ENCODE measurements around the gene MOB4.
"Not testable (repeated sequence)": the region's sequence is repeated elsewhere in the genome, so short reads cannot be mapped to it uniquely, and the experiment has no call there.

The MOB4 gene

GRCh38 chr2:197514754-197515153, 1.1 kb upstream of the MOB4 start:
- DNase-seq = peak in 3 of 4 experiments; percentile 15 to 44 (median 40)

DNA sequence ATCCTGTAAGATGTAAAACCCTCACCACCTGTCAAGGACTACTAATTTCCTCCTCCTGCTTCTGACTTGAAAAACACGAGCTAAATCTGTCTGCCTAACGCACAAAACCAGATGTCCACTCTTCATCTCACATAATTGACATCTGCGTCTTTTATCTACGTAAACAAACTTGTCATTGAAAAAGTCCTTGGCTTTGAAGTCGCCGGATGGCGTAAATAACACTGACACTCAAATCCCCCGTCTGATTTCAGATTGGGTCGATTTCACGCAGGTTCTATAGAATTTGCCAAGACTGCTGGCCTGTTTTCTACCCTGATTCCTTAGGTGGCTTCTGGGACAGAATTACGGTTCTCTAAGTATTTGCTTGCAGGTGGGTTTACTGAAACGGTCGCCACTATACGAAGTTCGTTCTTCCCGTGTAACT, 539 bp upstream of the MOB4 start:
- DNase-seq = peak in 1 of 4 experiments; percentile 32

DNA sequence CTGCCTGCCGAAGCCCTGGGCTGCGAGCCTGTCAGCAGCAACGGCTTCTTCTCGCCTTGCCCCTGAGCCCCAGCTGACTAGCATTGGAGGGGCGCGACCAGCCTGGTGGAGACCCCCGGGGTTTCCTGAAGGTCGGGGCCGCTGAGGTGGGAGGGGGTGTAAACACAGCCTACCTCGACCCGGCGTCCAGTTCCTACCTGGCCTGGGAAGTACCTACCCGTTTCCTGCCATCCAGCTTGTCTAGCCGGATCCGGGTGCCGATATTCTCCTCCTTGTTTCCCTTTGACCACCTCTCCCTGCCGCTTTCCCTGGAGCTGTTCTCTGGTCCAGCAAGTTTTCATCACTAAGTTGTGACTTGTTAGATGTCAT, 511 bp downstream of the MOB4 start:
- peak; percentile 8 to 38 (median 24) for DNase-seq

DNA sequence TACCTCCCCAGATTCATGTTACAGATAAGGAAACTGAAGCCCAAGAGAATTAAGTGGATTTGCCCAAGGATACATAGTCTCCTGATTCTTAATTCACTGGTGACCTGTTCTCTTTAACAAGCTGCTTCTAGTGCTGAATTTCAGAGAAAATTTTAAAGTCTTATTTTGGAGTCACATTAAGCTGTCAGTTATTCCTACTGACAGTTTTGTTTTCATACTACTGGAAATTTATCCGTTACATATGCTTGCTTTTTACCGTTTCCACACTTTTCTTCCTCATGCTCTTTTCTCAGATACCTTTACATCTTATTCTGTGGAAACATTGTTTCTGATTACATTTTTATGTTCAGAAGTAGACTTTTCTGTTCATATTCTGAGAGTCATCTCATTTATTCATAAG, 1.3 kb downstream of the MOB4 start:
- no peak for DNase-seq

- no peak for DNase-seq
These were observed 22.5 kb downstream of the MOB4 start for GRCh38 chr2:197538412-197538811.

DNA sequence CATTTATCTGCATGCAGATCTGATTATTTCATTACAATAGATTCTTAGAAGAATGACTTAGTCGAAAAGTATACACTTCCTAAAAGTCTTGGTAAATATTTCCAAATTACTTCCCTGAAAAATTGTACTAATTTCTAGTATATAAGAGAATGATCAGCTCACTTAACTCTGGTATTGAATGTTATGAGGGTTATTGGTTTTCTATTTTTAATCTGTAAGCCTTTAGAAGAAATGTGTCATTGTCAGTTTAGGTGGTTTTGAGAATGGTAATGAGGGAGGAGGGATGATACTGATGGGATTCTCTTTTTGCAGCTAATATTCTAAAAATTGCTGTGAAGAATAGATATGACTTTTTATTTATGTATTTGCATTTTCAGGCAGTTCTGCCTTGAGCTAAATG, 23.9 kb downstream of the MOB4 start:
- DNase-seq = no peak

DNA sequence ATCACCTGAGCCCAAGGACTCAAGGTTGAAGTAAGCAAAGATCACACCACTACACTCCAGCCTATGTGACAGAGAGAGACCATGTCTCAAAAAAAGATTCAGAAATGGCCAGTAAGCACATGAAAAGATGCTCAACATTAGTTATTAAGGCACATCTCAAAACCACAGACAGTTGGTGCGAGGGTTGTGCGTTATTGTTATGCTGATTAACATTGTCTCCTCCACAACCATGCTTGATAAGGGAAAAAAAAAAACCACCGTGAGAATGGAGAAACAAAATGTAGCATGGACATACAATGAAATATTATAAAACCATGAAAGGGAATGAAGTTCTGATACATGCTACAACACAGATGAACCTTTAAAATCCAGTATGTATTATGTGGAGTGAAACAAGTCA, 27.3 kb downstream of the MOB4 start:
- DNase-seq = no peak

DNA sequence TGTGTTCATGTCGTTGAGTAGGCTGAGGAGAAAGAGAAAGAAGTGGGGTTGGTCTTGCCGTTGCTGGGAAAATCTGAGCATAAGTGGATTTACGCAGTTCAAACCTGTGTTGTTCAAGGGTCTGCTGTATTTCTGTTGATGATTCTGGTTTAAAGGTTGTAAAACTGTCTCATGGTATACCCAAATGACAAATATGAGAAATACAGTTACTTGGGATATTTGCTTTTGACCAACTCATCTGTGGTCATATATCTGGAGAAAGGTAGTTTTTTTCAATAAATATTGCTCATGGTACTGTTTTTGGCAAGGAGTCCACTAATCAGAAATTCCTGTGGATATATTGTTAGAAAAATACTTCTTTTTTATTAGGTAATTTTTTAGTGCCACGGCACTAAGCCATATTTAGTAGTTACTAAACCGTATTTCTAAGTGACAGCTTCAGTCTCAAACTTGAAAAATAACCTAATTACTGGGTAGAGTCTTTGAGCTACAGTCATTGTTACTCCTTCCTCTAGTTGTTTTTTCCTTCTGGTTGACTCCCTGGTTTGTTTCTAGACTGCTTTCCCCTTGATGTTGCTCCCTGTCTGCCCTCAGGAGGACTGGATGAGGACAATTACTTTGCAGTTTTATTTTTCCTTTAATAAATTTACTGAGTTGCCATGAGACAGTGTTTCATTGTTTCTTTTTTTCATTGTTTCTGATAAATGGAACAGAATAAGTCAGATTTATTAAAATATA, 31.5 kb downstream of the MOB4 start:
- DNase-seq = no peak

GRCh38 chr2:197548582-197548981, 32.7 kb downstream of the MOB4 start:
- no peak for DNase-seq

DNA sequence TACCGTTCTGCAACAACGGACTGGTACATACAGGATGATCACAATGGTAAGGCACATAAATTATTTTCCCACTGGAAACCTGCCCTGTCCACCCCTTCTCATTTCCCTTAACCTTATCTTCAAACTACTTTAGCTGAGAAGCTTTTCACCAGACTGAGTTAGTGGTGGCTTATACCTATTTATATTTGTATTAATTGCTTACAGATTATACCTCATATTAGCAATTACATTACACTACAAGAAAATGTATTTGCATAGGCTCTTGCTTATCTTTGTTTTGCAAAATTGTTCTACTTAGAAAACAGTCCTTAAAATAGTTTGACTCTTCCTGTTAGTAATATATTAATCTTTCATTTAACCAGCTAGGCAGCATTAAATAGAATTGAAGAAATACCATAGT, 35.4 kb downstream of the MOB4 start:
- not testable (repeated sequence) for DNase-seq

DNA sequence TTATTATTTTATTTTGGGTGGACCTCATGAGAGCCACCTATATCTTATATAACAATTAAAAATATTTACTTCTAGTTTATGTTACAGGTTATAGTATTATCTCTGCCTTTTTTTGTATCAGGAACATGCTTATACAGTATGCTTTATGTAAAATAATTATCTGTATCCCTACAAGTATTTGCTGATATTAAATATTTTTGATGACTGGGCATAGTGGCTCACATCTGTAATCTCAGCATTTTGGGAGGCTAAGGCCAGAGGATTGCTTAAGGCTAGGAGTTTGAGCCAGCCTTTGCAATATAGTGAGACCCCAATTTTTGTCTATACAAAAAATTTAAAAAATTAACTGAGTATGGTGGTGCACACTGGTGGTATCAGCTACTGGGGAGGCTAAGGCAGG, 39.6 kb downstream of the MOB4 start:
- DNase-seq = no peak

DNA sequence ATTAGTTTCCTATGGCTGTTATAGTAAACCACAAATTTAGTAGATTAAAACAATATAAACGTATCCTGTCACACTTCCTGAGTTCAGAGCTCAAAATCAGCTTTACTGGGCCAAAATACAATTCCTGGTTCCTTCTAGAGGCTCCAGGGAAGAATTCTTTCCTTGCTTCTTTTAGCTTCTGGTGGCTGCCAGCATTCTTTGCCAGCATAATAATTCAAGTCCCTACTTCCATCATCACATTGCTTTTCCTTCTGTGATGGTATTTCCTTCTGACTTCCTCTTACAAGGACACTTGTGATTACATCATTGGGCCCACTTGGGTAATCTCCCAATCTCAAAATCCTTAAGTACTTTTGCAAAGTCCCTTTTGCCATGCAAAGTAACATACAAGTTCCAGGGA, 40.6 kb downstream of the MOB4 start:
- DNase-seq = peak; percentile 25 to 66 (median 49)

- no peak for DNase-seq
These were observed 42.5 kb downstream of the MOB4 start for GRCh38 chr2:197558393-197558792.

DNA sequence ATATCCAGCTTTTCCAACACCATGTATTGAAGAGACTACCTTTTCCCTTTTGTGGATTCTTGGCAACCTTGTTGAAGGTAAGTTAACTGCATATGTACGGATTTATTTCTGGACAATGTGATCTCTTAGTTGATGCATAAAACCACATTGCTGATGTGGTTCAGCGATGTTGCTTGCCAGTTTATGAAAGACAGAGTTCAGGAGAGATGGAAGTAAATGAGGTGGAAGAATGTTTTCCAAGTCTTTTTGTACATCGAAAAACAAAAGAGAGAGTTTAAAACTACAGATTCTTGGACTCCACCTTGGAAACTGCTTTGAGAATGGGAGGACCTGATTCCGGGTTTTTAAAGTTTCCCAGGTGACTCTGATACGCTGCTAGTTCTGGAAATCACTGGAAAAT, 43.8 kb downstream of the MOB4 start:
- DNase-seq = no peak

DNA sequence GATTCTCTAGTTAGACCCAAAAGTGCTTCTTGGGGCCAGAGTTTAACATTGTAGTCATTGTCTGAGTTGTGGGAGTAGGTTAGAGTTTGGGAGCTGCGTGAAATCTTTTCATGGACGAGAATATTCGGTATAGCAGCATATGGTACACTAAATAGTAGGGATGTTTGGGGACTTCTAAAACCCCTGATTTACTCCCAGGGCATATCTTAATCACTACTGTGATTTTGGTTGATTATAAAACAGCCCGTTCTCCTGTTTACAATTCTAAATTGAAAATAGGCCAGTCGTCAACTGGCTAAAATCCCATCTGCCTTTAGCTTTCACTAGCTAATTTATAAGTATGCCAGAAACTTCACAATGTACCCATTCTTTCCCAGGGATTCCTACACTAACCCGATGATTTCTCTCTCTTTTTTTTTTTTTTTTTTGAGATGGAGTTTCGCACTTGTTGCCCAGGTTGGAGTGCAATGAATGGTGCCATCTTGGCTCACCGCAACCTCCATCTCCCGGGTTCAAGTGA, 44.3 kb downstream of the MOB4 start:
- no peak for DNase-seq

- no peak for DNase-seq
These were observed 55.9 kb downstream of the MOB4 start for GRCh38 chr2:197571627-197572271.

DNA sequence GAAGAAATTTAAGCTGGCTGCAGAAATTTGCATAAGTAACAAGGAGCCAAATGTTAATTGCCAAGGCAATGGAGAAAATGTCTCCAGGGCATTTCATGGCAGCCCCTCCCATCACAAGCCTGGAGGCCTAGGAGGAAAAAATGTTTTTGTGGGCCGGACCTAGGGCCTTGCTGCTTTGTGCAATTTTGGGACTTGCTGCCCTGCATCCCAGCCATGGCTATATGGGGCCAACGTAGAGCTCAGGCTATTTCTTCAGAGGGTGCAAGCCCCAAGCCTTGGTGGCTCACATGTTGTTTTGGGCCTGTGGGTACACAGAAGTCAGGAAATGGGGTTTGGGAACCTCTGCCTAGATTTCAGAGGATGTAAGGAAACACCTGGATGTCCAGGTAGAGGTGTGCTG, 57.7 kb downstream of the MOB4 start:
- no peak for DNase-seq

GRCh38 chr2:197575987-197576386, 60.1 kb downstream of the MOB4 start:
- DNase-seq = no peak

- DNase-seq = no peak
These were observed 60.8 kb downstream of the MOB4 start for GRCh38 chr2:197576631-197577030.

DNA sequence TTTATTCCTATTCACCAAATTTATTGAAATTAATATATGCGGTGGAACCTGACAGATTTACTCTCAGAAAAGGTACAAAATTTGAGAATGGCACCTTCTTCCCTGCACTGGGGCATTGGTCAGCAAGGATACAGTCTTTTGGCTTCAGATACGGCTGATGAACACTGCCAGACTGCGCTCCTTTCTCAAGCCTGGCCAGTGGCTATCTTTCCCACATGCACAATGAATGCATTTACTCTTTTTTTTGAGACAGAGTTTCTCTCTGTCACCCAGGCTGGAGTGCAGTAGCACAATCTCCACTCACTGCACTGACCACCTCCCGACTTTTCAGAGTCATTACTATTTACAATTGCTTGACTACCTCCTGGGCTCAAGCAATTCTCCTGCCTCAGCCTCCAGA, 61.6 kb downstream of the MOB4 start:
- DNase-seq = no peak

DNA sequence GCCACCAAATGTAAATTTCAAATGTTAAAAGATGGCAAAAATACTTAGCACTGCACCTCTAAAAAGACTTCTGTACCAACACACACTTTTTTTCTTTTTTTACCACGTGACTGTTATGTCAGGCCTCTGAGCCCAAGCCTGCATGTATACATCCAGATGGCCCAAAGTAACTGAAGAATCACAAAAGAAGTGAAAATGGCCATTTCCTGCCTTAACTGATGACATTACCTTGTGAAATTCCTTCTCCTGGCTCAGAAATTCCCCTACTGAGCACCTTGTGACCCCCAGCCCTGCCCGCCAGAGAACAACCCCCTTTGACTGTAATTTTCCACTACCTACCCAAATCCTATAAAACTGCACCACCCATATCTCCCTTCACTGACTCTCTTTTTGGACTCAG, 62.4 kb downstream of the MOB4 start:
- DNase-seq = not testable (repeated sequence)

GRCh38 chr2:197580166-197580565, 64.3 kb downstream of the MOB4 start:
- DNase-seq = not testable (repeated sequence)

GRCh38 chr2:197587255-197587654, 71.4 kb downstream of the MOB4 start:
- not testable (repeated sequence) for DNase-seq

DNA sequence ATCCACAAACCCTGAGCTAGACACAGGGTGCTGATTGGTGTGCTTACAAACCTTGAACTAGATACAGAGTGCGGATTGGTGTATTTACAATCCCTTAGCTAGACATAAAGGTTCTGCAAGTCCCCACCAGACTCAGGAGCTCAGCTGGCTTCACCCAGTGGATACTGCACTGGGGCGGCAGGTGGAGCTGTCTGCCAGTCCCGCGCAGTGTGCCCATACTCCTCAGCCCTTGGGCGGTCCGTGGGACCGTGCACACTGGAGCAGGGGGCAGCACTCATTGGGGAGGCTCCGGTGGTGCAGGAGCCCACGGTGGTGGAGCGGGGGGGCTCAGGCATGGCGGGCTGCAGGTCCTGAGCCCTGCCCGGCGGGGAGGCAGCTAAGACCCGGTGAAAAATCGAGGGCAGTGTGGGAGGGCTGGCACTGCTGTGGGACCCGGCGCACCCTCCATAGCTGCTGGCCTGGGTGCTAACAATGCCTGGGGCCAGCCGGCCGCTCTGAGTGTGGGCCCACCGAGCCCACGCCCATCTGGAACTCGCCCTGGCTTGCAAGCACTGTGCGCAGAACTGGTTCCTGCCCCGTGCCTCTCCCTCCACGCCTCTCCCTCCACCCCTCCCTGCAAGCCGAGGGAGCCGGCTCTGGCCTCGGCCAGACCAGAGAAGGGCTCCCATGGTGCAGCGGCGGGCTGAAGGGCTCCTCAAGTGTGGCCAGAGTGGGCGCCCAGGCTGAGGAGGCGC, 75.6 kb downstream of the MOB4 start:
- DNase-seq = no peak
